Coronary artery (tissue), 2 donors: ENCODE data around the gene PNCK.

ENCODE experiments used
- DNase-seq: peaks from one replicate; pipeline ENCODE4 v3.0.0-alpha.2; 2017; ENCODE audit warnings: low spot score
- H3K27ac ChIP-seq, 2 donors: fragments of 200-600 bp; sonication (generic); one replicate each; pipeline ENCODE4 v1.5.1; 2016 to 2019
- H3K4me3 ChIP-seq: fragments of 200-600 bp; sonication (generic); 2 replicates; pipeline ENCODE4 v1.5.1; 2016; ENCODE audit warnings: mild to moderate bottlenecking, moderate library complexity
- TF ChIP-seq, protein P1 (sequence below): fragments of 200-600 bp; sonication (generic); IDR thresholded peaks from one replicate; pipeline ENCODE4 v1.5.1; 2019; ENCODE audit warnings: antibody characterized with exemption

The PNCK gene

DNA sequence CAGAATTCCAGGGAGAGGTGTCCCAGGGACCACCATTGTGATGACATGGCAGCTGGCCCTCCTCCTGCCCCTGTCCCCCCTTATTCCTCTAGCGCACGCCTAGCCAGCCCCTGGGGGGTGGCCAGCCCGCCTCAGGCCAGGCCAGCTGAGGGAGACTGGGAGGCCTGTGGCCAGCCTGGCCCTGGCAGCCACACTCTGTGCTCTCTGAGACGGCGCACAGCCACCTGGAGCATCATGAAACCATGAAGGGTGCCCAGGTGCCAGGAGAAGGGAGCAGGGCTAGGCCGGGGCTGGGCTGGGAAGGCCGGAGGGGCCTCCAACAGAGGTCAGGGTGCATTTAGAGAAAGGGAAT, 41.0 kb downstream of the PNCK start:
- DNase-seq = no peak
- TF ChIP-seq, protein P1, sequence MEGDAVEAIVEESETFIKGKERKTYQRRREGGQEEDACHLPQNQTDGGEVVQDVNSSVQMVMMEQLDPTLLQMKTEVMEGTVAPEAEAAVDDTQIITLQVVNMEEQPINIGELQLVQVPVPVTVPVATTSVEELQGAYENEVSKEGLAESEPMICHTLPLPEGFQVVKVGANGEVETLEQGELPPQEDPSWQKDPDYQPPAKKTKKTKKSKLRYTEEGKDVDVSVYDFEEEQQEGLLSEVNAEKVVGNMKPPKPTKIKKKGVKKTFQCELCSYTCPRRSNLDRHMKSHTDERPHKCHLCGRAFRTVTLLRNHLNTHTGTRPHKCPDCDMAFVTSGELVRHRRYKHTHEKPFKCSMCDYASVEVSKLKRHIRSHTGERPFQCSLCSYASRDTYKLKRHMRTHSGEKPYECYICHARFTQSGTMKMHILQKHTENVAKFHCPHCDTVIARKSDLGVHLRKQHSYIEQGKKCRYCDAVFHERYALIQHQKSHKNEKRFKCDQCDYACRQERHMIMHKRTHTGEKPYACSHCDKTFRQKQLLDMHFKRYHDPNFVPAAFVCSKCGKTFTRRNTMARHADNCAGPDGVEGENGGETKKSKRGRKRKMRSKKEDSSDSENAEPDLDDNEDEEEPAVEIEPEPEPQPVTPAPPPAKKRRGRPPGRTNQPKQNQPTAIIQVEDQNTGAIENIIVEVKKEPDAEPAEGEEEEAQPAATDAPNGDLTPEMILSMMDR = no peak
- Histone ChIP-seq H3K4me3 (no peak overlapping the region), H3K27ac (no peak overlapping the region)

DNA sequence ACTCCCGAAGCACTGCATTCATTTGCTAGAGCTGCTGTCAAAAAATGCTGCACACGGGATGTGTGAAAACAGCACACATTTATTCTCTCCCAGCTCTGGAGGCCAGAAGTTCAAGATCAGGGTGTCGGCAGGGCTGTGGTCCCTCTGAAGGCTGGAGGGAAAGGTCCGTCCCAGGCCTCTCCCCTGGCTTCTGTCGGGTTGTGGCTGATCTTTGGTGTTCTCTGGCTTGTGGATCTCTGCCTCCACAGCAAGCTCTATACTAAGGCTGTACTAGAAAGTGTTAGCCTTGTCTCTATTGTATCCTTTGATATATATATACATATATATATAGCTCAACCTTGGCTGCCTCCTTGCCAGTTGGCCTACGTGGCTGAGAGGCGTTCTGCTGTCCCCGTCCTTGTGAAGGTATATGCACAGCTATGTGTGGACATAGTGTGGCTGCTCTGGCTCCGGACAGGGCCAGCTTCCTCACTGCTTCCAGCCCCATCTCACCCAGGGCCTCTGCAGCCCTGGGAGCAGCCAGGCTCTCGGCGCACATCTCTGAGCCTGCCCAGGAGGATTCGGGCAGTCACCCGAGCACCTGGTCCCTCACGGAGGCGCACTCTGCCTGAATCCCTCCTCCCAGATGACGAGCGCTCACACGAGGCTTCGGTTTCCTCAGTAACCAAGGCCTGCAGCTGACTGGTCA, 41.6 kb downstream of the PNCK start:
- TF ChIP-seq, protein P1 = no peak
- no peak overlapping the region for H3K27ac ChIP-seq
- DNase-seq = no peak

DNA sequence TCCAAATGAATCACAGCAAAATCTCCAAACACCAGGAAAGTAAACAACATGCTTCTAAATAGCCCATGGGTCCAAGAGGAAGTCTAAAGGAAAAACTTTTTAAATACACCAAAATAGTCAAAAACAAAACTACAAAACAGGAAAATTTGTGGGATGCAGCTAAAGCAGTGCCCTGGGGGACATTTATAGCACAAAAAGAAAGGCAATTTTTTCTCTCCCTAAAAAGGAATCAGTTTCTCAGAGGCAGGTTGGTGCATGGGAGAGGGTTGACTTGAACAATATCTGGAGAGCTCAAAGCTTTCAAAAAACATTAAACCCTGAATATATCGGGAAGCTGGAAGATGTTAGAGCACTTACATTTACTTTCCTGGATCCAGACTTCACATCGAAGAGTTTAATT, 42.3 kb downstream of the PNCK start:
- no peak overlapping the region for H3K27ac ChIP-seq
- TF ChIP-seq, protein P1 = no peak
- no peak overlapping the region for H3K4me3 ChIP-seq
- no peak for DNase-seq

More for the DNA sequence above, 41.6 kb downstream of the PNCK start:
- H3K4me3 ChIP-seq = no peak overlapping the region

DNA sequence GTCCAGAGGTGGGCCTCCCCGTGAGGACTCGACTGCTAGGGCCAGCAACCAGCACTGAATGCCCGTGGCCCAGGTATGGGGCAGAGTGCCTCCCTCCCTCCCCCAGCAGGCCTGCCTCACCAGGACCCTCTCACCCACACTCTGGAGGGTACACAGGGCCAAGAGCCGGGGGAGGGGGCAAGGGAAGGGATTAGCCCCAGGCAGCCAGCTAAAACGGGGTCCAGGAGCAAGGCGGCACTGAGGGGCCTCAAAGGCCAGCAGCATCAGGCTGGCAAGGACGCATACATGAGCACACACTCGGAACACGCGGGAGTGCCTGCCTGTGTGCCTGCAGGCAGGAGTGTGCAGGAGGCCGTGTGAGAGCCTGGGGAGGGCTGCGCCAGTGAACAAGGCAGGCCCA, 44.9 kb downstream of the PNCK start:
- TF ChIP-seq, protein P1 = no peak
- Histone ChIP-seq H3K4me3 (no peak overlapping the region), H3K27ac (no peak overlapping the region)
- DNase-seq = no peak

DNA sequence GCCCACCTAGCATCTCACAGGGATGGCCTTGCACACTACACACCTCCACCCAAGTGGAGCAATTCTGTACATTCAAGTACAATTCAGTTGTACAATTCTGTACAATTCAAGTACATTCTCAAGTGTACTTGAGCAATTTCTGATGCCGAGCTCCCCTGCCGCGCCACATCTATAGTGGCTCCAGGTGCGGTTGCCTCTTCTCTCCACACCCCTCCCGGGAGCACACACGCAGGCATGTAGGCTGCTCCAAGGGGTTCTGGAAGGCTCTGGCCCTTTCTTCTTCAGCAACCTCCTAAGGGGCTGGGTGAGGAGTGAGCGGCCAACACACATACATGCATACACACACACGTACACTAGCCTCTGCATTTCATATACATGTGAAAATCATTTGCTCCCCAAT, 45.5 kb downstream of the PNCK start:
- Histone ChIP-seq H3K27ac (no peak overlapping the region), H3K4me3 (no peak overlapping the region)
- TF ChIP-seq, protein P1 = no peak
- no peak for DNase-seq

DNA sequence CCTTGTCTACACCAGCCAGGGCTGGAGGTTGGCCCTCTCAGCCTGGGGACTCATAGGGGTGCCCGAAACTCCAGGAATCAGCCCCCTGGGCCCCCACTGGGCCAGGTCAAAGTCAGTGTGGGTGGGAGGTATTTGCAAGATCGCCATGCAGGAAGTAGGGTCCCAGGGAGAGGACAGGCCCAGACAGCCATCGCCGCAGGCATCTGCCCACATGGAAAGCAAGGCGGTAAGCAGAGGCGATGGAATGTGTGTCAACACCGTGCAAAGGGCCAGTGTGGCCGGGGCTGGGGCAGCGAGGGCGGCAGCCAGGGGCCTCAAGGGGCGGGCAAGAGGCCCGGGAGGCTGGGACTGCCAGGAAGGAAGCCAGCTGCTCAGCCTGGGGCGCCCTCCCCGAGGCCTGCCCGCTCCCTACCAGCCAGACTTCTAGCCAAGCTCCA, 45.9 kb downstream of the PNCK start:
- Histone ChIP-seq H3K27ac (no peak overlapping the region), H3K4me3 (no peak overlapping the region)
- TF ChIP-seq, protein P1 = no peak
- DNase-seq = no peak

DNA sequence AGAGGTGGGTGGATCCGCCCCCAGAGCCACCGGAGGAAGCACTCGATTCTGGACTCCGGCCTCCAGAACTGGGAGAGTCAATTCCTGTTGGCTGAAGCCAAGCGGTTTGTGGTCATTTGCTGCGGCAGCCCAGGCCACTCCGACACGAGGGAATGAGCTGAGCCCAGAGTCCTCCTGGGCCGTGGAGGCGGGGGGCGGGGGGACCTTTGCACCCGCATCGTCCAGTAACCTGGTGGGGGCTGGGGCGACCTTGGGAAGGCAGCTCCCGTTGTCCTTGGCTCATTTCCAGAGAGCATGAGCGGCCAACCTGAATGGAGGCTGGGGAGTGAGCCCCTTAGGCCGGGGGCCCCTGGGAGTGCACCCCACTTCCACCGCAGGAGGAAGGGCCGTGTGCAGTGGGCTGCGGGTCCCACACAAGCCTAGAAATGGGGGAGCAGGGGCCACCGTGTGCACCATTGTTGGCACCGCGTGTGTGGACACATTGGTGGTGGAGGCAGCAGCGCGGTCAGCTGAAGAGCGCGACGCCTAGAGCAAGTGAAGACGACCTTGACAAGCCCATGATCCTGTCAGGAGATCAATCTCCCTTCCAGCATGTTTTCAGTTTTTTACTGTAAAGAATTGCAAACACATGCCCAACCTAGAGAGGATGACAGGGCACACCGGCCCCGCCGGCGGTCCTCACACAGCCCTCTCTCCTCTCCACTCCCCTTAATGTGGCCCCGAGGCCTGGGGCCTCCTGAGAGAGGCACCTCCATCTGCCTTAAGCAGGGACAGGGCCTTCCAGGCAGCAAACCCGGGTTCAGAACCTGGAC, 46.5 kb downstream of the PNCK start:
- Histone ChIP-seq H3K4me3 (no peak overlapping the region), H3K27ac (no peak overlapping the region)
- no peak for DNase-seq
- TF ChIP-seq, protein P1 = no peak
